HepG2 (cell line): Measurements from ENCODE around the gene SURF1. TPM values are rescaled to one million over a fixed set of nuclear protein-coding genes. Genes with fewer than 3 reads are reported as not detected.

ENCODE experiments used
- CBFB ChIP-seq: sonication (generic); formaldehyde crosslinking; IDR thresholded peaks from 2 replicates; pipeline ENCODE4 v1.4.0; 2020; ENCODE audit warnings: missing genetic modification reagents
- CHD2 ChIP-seq: IDR thresholded peaks from 2 replicates; pipeline ENCODE4 v1.6.1; 2011; ENCODE audit warnings: low read depth, low read length, improper control_type of control experiment
- DNMT1 ChIP-seq: sonication (generic); formaldehyde crosslinking; IDR thresholded peaks from 2 replicates; pipeline ENCODE4 v1.5.1; 2020; ENCODE audit warnings: mild to moderate bottlenecking, missing genetic modification reagents
- FOXJ3 ChIP-seq: sonication (generic); formaldehyde crosslinking; IDR thresholded peaks from 2 replicates; pipeline ENCODE4 v1.4.0; 2020; ENCODE audit warnings: missing genetic modification reagents, mild to moderate bottlenecking, borderline replicate concordance
- GTF3A ChIP-seq: sonication (generic); formaldehyde crosslinking; conservative IDR thresholded peaks from 2 replicates; pipeline ENCODE4 v1.4.0; 2020; ENCODE audit warnings: mild to moderate bottlenecking, missing genetic modification reagents
- IRF2 ChIP-seq: IDR thresholded peaks from 2 replicates; pipeline ENCODE4 v1.6.1; 2018; ENCODE audit warnings: missing genetic modification reagents, missing compliant biosample characterization
- NBN ChIP-seq: fragments of 450-650 bp; conservative IDR thresholded peaks from 2 replicates; pipeline ENCODE4 v1.6.1; 2017
- PRMT3 ChIP-seq: sonication (generic); formaldehyde crosslinking; IDR thresholded peaks from 2 replicates; pipeline ENCODE4 v1.8.1; 2022; ENCODE audit warnings: low read depth, mild to moderate bottlenecking, moderate library complexity, missing genetic modification reagents, borderline replicate concordance
- RORA ChIP-seq: sonication (generic); formaldehyde crosslinking; IDR thresholded peaks from 2 replicates; pipeline ENCODE4 v1.5.0; 2020; ENCODE audit warnings: mild to moderate bottlenecking, missing genetic modification reagents, moderate library complexity
- SIX4 ChIP-seq: sonication (generic); formaldehyde crosslinking; IDR thresholded peaks from 2 replicates; pipeline ENCODE4 v1.4.0; 2020; ENCODE audit warnings: missing genetic modification reagents
- SMAD9 ChIP-seq: sonication (generic); formaldehyde crosslinking; IDR thresholded peaks from 2 replicates; pipeline ENCODE4 v1.5.1; 2020; ENCODE audit warnings: mild to moderate bottlenecking, missing genetic modification reagents
- TMF1 ChIP-seq: sonication (generic); formaldehyde crosslinking; IDR thresholded peaks from 2 replicates; pipeline ENCODE4 v1.8.1; 2022; ENCODE audit warnings: low read depth, missing genetic modification reagents
- TOE1 ChIP-seq: sonication (generic); formaldehyde crosslinking; IDR thresholded peaks from 2 replicates; pipeline ENCODE4 v1.4.0; 2020; ENCODE audit warnings: mild to moderate bottlenecking, missing genetic modification reagents
- ZKSCAN1 ChIP-seq: fragments of 150-350 bp; IDR thresholded peaks from 2 replicates; pipeline ENCODE4 v1.6.1; 2014; ENCODE audit warnings: low read length
- ZNF232 ChIP-seq: sonication (generic); formaldehyde crosslinking; IDR thresholded peaks from 2 replicates; pipeline ENCODE4 v1.4.0; 2020; ENCODE audit warnings: missing genetic modification reagents, borderline replicate concordance
- ZNF354B ChIP-seq: sonication (generic); formaldehyde crosslinking; IDR thresholded peaks from 2 replicates; pipeline ENCODE4 v1.8.0; 2022; ENCODE audit warnings: mild to moderate bottlenecking, missing genetic modification reagents
- ZNF546 ChIP-seq: sonication (generic); formaldehyde crosslinking; conservative IDR thresholded peaks from 2 replicates; pipeline ENCODE4 v1.8.1; 2023; ENCODE audit warnings: mild to moderate bottlenecking, missing genetic modification reagents
- ZNF556 ChIP-seq: sonication (generic); formaldehyde crosslinking; IDR thresholded peaks from 2 replicates; pipeline ENCODE4 v1.4.0; 2020; ENCODE audit warnings: mild to moderate bottlenecking, missing genetic modification reagents, borderline replicate concordance
- ZNF569 ChIP-seq: sonication (generic); formaldehyde crosslinking; IDR thresholded peaks from 2 replicates; pipeline ENCODE4 v1.5.0; 2020; ENCODE audit warnings: mild to moderate bottlenecking, missing genetic modification reagents, moderate library complexity, borderline replicate concordance
- ZSCAN20 ChIP-seq: sonication (generic); formaldehyde crosslinking; IDR thresholded peaks from 2 replicates; pipeline ENCODE4 v1.4.0; 2020; ENCODE audit warnings: missing genetic modification reagents, mild to moderate bottlenecking, borderline replicate concordance
- polyA plus RNA-seq, 8 experiments: library from polyadenylated mRNA; depleted of rRNA in 3 of 8; stranded (reverse) in 7 of 8; unstranded in 1 of 8; fragments of >200 nt; fragmentation: Illumina TruSeq in 4 of 8; extraction: Trizol in 4 of 8; gene quantifications; 2 replicates each; pipeline versions ENCODE4 v1.2.1 to v1.2.3, GENCODE V29; 2011 to 2016; ENCODE audit warnings: low read depth in 4 of 8, missing spikeins in 1 of 8, mixed read lengths in 1 of 8; ENCODE audit not compliant: insufficient read depth in 1 of 8
- total RNA-seq, 5 experiments: library from RNA; depleted of rRNA; stranded (reverse); fragments of >200 nt; fragmentation: Illumina TruSeq; extraction: Trizol; gene quantifications; 2 replicates each; pipeline ENCODE4 v1.2.3, GENCODE V29; 2016; ENCODE audit warnings: low read depth in 1 of 5
- TF ChIP-seq, protein P1 (sequence below): IDR thresholded peaks from 2 replicates; pipeline ENCODE4 v1.6.1; 2016; ENCODE audit warnings: mild to moderate bottlenecking
- TF ChIP-seq, protein P2 (sequence below): sonication (generic); formaldehyde crosslinking; IDR thresholded peaks from 2 replicates; pipeline ENCODE4 v1.4.0; 2020; ENCODE audit warnings: mild to moderate bottlenecking, low read depth, missing genetic modification reagents
- TF ChIP-seq, protein P3 (sequence below): IDR thresholded peaks from 2 replicates; pipeline ENCODE4 v1.6.1; 2016; ENCODE audit warnings: mild to moderate bottlenecking, missing biosample characterization, missing genetic modification reagents
- TF ChIP-seq, protein P4 (sequence below): sonication (generic); formaldehyde crosslinking; IDR thresholded peaks from 2 replicates; pipeline ENCODE4 v1.8.1; 2023; ENCODE audit warnings: mild to moderate bottlenecking, missing genetic modification reagents
- TF ChIP-seq, protein P5 (sequence below): sonication (generic); formaldehyde crosslinking; IDR thresholded peaks from 2 replicates; pipeline ENCODE4 v1.8.1; 2023; ENCODE audit warnings: missing genetic modification reagents, mild to moderate bottlenecking, borderline replicate concordance

SURF1 gene
- total and polyA plus RNA-seq, 2 of the 13 experiments (the other 11 are each of a cell fraction or from before 2014, with no cell fraction given): 17.8 to 40.7 TPM

DNA sequence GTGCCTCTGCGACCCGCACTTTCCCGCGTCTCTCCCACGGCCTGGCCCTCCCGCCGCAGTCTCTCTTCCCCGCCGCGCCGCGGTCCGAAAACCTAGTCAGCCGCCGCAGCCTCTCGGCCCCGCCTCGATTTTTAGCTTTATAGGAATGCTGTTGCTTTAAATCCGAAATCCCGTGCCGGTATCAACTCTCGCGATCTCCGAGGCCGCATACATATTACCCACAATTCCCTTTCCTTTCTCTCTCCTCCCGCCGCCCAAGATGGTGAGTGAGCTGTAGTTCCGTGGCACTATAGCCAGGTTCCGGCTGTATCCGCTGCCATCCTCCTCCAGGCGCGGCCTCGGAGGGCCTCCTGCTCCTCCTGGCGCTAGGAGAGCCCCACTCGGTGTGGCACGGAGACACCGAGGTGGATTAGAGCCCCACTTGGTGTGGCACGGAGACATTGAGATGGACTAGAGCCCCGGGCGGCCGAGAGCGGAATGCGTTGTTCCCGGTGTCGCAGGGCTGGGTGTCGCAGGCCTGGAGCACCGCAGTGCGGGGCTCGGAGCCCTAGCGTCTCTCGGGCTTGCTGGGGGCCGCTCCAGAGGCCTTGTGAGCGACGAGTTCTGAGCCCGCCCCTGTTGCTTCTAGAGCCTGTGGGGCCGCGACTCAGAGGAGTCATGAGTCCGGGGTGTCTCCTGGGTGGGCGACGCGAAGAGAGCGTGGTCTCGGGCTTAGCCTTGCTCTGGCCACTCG lies 8.1 kb downstream of the SURF1 start, which contains the start of the genes MED22 and RPL7A (continued):
- TF ChIP-seq CBFB (CRISPR knock-in tag) (no peak), ZNF546 (no peak; the same call in none of the 2 replicates), ZNF569 (CRISPR knock-in tag) (0 out of 2 replicates have a peak, but pooled peaks have one; percentile 35), IRF2 (peak; percentile 87), ZNF232 (CRISPR knock-in tag) (peak; percentile 84; the same call in 1 of the 2 replicates), ZNF354B (CRISPR knock-in tag) (no peak), FOXJ3 (no peak), ZKSCAN1 (no peak), TMF1 (CRISPR knock-in tag) (peak; percentile 77), PRMT3 (CRISPR knock-in tag) (no peak), ZNF556 (CRISPR knock-in tag) (no peak; the same call in 1 of the 2 replicates), DNMT1 (CRISPR knock-in tag) (peak; percentile 88; the same call in 1 of the 2 replicates), ZSCAN20 (CRISPR knock-in tag) (no peak), CHD2 (peak; percentile 98), SMAD9 (CRISPR knock-in tag) (0 out of 2 replicates have a peak, but pooled peaks have one; percentile 54), TOE1 (CRISPR knock-in tag) (no peak), GTF3A (no peak), NBN (no peak), RORA (CRISPR knock-in tag) (no peak), SIX4 (CRISPR knock-in tag) (peak; percentile 58; the same call in 1 of the 2 replicates)
- TF ChIP-seq, protein P1, sequence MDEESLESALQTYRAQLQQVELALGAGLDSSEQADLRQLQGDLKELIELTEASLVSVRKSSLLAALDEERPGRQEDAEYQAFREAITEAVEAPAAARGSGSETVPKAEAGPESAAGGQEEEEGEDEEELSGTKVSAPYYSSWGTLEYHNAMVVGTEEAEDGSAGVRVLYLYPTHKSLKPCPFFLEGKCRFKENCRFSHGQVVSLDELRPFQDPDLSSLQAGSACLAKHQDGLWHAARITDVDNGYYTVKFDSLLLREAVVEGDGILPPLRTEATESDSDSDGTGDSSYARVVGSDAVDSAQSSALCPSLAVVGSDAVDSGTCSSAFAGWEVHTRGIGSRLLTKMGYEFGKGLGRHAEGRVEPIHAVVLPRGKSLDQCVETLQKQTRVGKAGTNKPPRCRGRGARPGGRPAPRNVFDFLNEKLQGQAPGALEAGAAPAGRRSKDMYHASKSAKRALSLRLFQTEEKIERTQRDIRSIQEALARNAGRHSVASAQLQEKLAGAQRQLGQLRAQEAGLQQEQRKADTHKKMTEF: peak; percentile 85
- TF ChIP-seq, protein P2, sequence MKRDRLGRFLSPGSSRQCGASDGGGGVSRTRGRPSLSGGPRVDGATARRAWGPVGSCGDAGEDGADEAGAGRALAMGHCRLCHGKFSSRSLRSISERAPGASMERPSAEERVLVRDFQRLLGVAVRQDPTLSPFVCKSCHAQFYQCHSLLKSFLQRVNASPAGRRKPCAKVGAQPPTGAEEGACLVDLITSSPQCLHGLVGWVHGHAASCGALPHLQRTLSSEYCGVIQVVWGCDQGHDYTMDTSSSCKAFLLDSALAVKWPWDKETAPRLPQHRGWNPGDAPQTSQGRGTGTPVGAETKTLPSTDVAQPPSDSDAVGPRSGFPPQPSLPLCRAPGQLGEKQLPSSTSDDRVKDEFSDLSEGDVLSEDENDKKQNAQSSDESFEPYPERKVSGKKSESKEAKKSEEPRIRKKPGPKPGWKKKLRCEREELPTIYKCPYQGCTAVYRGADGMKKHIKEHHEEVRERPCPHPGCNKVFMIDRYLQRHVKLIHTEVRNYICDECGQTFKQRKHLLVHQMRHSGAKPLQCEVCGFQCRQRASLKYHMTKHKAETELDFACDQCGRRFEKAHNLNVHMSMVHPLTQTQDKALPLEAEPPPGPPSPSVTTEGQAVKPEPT: peak; percentile 57; the same call in 1 of the 2 replicates
- TF ChIP-seq, protein P3, sequence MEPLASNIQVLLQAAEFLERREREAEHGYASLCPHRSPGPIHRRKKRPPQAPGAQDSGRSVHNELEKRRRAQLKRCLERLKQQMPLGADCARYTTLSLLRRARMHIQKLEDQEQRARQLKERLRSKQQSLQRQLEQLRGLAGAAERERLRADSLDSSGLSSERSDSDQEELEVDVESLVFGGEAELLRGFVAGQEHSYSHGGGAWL (CRISPR knock-in tag): peak; percentile 76; the same call in 1 of the 2 replicates
- TF ChIP-seq, protein P4, sequence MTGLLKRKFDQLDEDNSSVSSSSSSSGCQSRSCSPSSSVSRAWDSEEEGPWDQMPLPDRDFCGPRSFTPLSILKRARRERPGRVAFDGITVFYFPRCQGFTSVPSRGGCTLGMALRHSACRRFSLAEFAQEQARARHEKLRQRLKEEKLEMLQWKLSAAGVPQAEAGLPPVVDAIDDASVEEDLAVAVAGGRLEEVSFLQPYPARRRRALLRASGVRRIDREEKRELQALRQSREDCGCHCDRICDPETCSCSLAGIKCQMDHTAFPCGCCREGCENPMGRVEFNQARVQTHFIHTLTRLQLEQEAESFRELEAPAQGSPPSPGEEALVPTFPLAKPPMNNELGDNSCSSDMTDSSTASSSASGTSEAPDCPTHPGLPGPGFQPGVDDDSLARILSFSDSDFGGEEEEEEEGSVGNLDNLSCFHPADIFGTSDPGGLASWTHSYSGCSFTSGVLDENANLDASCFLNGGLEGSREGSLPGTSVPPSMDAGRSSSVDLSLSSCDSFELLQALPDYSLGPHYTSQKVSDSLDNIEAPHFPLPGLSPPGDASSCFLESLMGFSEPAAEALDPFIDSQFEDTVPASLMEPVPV: peak; percentile 20; the same call in 1 of the 2 replicates
- TF ChIP-seq, protein P5, sequence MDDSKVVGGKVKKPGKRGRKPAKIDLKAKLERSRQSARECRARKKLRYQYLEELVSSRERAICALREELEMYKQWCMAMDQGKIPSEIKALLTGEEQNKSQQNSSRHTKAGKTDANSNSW: no peak
